GM12864 (cell line): Measurements from ENCODE around the gene PLK1.

Experiments
- DNase-seq: peaks from one replicate; pipeline ENCODE4 v3.0.0-alpha.2; 2011; ENCODE audit warnings: low read depth
- H3K4me3 ChIP-seq: 2 replicates; pipeline ENCODE4 v1.5.1; 2011; ENCODE audit warnings: mild to moderate bottlenecking, low read depth, low read length, control low read depth
- TF ChIP-seq, protein P1 (sequence below): IDR thresholded peaks from 2 replicates; pipeline ENCODE4 v1.5.1; 2011; ENCODE audit warnings: low read depth, mild to moderate bottlenecking, moderate library complexity, low read length, control low read depth, inconsistent platforms; ENCODE audit errors: missing control alignments

PLK1 gene

DNA sequence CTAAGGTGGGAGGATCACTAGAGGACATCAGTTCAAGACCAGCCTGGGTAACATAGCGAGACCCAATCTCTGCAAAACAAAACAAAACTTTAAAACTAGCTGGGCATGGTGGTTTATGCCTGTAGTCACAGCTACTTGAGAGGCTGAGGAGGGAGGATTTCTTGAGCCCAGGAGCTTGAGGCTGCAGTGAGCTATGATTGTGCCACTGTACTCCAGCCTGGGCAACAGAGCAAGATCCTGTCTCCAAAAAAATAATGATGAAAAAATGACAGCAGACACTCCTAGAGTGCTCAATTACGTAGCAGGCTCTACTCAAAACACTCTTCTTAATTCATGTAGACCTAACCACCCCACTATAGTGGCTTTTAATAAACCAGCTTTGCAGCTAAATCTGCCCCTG is 21.4 kb downstream of the PLK1 start:
- TF ChIP-seq, protein P1, sequence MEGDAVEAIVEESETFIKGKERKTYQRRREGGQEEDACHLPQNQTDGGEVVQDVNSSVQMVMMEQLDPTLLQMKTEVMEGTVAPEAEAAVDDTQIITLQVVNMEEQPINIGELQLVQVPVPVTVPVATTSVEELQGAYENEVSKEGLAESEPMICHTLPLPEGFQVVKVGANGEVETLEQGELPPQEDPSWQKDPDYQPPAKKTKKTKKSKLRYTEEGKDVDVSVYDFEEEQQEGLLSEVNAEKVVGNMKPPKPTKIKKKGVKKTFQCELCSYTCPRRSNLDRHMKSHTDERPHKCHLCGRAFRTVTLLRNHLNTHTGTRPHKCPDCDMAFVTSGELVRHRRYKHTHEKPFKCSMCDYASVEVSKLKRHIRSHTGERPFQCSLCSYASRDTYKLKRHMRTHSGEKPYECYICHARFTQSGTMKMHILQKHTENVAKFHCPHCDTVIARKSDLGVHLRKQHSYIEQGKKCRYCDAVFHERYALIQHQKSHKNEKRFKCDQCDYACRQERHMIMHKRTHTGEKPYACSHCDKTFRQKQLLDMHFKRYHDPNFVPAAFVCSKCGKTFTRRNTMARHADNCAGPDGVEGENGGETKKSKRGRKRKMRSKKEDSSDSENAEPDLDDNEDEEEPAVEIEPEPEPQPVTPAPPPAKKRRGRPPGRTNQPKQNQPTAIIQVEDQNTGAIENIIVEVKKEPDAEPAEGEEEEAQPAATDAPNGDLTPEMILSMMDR, result no peak
- no peak overlapping the region for H3K4me3 ChIP-seq

GRCh38 chr16:23700509-23700908 is 21.8 kb downstream of the PLK1 start:
- no peak for DNase-seq
- TF ChIP-seq, protein P1, result no peak
- H3K4me3 ChIP-seq, result no peak overlapping the region

More for the DNA sequence above, 21.4 kb downstream of the PLK1 start:
- DNase-seq, result no peak

- TF ChIP-seq, protein P1, result no peak
- DNase-seq, result no peak
- no peak overlapping the region for H3K4me3 ChIP-seq
Measured at GRCh38 chr16:23701045-23701444, 22.4 kb downstream of the PLK1 start.

DNA sequence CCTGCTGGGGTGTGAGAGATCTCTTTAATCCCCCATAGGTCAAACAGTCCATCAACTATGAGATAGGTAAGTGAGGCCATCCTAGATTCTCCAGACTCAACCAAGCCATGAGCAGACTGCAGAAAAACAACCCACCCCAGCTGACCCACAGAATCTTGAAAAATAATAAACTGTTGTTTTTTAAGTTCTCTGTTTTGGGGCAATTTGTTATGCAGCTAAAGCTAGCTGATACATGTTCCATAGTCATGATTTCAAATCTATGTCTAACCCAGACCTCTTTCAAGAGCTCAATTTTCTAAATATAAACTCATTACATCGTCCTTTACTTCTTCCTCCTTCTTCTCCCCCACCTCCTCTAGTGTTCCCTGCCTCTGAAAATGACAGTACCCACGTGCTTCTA is 24.3 kb downstream of the PLK1 start:
- no peak for DNase-seq
- no peak overlapping the region for H3K4me3 ChIP-seq
- TF ChIP-seq, protein P1, result no peak

GRCh38 chr16:23704772-23705516 is 26.3 kb downstream of the PLK1 start:
- no peak for DNase-seq
- no peak overlapping the region for H3K4me3 ChIP-seq
- TF ChIP-seq, protein P1, result no peak

DNA sequence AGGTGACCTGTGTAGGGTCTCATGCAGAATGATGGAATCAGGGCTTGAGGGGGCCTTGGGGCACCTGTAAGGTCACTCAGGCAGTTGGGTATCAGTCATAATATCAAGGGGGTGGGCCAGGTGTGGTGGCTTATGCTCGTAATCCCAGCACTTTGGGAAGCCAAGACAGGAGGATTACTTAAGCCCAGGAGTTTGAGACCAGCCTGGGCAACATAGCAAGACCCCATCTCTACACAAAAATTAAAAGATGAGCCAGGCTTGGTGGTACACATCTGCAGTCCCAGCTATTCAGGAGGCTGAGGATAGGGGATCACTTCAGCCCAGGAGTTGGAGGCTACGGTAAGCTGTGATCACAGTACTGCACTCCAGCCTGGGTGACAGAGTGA is 26.8 kb downstream of the PLK1 start:
- no peak for DNase-seq
- H3K4me3 ChIP-seq, result no peak overlapping the region
- TF ChIP-seq, protein P1, result no peak

DNA sequence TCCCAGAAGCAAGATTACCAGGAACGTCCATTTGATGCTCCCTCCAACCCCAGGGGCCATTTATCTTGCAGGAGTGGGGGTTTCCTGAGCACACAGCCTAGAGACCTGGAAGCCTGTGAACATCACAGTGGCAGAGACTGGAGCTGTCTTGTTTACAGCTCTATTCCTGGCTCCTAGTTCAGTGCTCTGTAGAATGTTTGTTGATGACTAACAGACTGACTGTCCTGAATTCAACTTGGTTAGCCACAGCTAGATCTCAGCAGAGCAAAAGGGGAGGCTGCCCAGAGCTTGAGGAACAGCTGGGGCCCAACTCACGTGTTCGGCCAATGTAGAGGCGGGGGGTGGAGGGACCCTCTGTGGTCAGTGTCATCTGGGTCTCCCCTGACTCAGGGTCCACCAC is 27.8 kb downstream of the PLK1 start:
- no peak for DNase-seq

More for the DNA sequence above, 27.8 kb downstream of the PLK1 start:
- TF ChIP-seq, protein P1, result no peak
- no peak overlapping the region for H3K4me3 ChIP-seq
